Activated gamma-delta T cell treated with anti-CD3 and anti-CD28 coated beads, Interleukin-2, amount 50 U/mL, for 16 hours (primary cell): ENCODE results near the gene SF3B2.
"Not testable (repeated sequence)": the region's sequence is repeated elsewhere in the genome, so short reads cannot be mapped to it uniquely, and the experiment has no call there.

ENCODE experiments used
- DNase-seq: peaks from one replicate; pipeline ENCODE4 v3.0.0-alpha.2; 2020; ENCODE audit warnings: low read depth

The SF3B2 gene

DNA sequence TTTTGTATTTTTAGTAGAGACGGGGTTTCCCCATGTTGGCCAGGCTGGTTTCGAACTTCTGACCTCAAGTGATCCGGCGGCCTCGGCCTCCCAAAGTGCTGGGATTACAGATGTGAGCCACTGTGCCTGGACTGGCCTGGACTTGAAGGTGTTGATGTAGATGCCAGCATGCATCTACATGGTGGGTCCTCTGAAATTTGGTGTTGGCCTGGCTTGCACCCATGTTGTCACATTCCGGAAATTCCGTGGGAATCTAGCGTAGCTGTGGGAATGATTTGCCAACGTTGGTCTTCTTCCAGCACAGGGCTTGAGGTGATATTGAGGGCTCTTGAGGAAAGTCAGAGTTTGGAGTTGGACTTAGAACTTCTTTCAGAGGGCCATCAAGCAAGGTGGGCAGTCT, 24.4 kb downstream of the SF3B2 start:
- DNase-seq, result no peak

DNA sequence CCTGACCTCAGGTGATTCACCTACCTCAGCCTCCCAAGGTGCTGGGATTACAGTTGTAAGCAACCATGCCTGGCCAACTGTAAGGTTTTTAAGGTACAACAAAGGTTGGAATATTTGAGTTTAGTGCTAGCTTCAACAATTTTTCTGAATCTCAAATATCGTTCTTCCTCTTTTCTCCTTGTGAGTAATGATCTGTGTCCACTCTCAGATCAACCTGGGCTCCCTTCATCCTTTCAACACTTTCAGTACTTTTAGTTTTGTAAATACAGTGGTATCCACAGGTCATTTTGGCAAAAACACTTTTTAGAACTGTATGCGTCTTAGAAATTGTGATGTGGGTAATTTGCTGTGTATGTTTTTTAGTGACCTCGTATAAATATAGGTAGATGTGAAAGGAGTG, 25.8 kb downstream of the SF3B2 start:
- no peak for DNase-seq

DNA sequence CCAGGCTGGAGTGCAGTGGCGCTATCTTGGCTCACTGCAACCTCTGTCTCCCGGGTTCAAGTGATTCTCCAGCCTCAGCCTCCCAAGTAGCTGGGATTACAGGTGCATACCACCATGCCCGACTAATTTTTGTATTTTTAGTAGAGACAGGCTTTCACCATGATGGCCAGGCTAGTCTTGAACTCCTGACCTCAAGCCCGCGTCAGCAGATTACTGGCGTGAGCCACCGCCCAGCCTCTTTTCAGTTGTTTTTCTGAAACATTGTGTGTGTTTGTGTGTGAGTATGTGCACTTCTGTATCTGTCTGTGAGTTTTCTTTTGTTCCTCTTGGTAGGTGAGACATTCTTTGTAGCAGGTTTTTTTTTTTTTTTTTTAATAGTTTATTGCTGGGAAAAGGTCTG, 26.8 kb downstream of the SF3B2 start:
- not testable (repeated sequence) for DNase-seq

DNA sequence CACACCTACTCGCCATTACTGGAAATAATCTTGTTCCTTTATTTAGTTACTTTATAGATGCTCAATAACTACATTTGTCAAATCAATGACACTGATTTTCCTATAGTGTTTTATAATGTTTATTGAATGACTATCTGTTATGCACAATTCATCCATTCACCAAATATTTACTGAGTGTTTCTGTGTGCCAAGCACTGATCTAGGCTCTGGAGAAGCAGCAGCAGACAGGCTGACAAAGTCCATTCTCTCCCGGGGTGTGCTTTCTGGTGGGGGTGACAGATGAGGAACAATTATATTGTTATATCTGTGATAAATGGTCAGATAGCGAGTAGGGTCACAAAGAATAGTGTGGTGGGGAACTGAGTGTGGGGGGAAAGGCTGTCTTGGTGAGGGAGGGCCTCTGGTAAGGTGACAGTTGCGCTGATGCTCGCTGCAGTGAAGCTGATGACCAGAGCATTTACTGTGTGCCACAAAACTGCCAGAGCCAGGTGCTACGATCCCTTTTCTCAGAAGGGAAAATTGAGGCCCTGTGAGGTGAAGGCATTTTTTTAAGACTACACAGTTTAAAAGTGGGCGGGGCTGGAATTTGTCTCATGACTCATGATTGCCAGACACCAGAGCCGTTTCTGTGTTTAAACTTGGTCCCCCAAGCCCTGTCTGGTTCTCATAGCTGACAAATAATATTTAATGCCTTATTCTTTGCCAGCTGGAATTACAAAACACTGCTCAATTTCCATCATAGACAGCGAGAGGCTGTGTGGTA, 28.1 kb downstream of the SF3B2 start:
- peak; percentile 55 for DNase-seq

DNA sequence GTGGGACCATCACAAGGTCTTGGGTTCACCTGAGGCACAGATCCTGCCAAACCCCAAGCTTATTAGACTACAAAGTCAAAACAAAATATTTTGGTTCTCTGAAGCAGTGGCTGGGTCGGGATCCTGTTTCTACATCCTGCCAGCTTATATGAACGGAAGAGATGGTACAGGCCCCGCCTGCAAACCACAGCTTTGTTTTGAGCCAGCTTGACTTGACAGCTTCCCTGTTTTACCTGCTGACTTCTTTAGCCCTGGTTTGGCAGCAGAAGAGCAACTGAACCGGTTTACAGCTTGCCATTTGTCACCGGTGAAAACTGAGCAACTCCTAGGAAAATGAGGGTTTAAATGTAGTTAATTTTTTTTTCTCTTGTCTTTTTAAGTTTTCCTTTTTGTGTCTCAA, 29.3 kb downstream of the SF3B2 start:
- DNase-seq, result peak; percentile 49

DNA sequence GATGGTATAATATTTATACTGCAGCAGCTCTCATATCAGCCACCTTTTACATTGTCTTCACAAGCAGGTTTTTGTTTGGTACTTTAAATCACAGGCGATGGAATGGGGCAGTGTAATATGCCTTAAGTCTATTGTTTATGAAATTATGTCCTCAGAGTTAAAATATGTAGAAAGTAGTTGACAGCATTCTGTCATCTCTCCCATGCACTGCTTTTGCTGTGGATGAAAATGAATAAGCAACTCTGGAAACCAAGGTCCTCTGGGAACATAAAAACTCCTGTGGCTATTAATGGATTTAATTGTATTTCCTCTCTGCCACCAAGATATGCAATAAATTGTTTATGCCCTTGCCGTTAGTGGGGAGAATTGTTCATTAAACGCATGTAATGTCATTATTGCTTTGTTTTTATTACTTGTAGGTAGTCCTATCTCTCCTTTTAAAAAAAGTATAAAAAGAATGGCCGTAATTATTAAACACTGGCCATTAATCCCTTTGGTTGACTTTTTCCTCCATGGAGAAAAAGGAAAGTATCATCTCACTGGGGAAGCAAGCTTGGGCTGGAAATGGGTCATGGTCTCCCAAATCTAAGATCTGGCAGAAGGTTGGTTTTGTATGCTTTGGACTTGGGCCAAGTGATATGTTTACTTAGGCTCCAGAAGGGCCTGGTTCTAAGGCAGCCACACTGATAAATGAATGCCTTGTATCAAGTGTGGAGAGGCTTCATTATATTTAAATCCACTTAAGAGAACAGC, 31.0 kb downstream of the SF3B2 start:
- DNase-seq, result no peak

DNA sequence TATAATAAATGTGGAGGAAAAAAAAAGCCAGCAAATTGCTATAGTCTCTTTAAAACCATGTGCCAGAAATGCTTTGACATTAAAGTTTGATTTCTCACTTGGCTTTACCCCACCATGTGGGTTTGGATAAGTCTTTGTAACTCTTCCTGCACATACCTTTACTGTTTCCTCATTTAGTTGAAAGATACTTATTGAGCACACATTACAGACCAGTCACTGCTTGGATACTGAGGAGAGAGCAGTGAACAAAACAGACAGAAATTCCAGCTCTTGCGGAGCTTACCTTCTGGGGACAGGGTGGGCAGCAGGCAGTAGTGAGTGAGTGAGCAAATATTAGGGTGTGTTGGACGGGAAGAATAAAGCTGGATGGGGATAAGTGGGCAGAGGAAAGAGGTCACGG, 31.6 kb downstream of the SF3B2 start:
- no peak for DNase-seq

DNA sequence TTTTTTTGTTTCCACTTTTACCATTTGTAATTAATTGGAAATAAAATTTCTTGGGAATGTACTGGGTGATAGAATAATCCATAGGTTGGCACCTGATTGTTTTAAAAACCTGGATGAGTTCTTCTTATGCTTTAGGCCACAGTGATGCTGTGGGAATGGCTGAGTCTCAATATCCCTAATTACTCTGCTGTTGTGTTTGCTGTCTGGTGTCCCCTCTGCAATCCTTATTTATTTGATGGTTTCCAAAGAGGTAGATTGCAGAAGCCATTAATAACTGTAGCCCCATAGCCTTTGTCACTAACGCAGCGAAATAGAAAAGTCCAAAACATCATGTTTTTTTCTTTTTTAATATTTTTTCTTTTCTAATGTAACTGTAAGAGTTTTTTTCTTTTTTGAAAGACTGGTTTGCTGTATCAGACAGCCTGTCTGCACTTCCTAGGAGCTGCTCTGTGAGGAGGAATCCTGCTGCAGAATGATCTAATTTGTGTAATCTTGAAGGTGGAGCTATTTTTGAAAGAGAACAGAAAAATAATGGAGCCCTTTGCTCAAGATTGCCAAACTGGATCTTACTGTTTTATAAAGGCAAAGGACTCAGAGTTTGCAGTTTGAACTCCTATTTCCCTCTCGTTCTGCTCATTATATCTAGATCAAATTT, 32.8 kb downstream of the SF3B2 start:
- DNase-seq, result no peak

DNA sequence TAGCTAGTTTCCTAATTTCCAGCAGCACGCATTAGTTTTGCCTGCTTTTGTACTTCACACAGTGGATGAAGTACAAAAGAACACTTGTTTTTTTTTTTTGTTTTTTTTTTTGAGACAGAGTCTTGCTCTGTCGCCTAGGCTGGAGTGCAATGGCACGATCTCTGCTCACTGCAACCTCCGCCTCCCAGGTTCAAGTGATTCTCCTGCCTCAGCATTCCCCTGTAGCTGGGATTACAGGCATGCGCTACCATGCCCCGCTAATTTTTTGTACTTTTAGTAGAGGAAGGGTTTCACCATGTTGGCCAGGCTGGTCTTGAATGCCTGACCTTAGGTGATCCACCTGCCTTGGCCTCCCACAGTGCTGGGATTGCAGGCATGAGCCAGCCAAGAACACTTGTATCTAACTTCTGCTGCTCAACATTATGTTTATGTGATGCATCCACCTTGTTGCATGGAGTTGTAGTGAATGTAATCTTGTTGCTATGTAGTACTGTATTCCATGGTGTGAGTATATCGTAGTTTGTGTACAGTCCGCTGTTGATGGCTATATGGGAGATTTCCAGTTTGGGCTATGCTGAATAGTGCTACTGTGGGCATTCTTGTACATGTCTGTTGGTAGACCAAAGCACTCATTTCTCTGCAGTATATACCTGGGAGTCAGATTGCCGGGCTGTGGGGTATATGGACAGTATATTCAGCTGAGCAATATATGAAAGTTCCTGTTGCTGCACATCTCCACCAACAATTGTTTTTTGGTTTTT, 35.2 kb downstream of the SF3B2 start:
- DNase-seq, result no peak

DNA sequence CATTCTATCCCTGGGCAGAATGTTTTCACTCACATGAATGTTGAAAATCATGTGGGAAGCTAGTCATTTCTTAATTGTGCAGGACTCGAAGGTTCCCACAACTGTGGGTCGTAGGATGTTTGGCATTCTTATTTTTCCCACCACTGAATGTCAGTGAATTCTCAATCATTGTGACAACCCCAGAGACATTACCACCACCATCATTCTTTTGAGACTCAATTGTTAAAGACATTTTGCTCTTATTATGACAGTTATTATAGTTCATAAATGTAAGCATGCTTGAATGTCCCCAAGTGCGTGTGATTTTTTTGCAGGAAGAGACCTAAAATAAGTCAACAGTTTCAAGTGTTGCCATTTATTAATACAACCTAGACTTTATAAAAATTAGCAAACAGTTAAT, 36.9 kb downstream of the SF3B2 start:
- no peak for DNase-seq

DNA sequence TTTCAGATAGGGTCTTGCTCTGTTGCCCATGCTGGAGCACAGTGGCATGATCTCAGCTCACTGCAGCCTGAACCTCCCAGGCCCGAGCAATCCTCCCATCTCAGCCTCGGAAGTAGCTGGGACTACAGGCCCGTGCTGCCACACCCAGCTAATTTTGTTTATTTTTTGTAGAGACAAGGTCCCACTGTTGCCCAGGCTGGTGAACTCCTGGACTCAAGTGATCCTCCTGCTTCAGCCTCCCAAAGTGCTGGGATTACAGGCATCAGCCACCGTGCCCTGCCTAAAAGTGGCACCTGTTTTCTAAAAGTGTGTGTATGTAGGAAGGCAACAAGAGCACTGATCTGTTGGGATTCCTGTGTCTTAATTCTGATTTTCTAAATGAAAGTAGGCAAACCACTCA, 38.1 kb downstream of the SF3B2 start:
- no peak for DNase-seq

DNA sequence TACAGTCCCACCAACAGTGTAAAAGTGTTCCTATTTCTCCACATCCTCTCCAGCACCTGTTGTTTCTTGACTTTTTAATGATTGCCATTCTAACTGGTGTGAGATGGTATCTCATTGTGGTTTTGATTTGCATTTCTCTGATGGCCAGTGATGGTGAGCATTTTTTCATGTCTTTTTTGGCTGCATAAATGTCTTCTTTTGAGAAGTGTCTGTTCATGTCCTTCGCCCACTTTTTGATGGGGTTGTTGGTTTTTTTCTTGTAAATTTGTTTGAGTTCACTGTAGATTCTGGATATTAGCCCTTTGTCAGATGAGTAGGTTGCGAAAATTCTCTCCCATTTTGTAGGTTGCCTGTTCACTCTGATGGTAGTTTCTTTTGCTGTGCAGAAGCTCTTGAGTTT, 40.0 kb downstream of the SF3B2 start:
- not testable (repeated sequence) for DNase-seq

DNA sequence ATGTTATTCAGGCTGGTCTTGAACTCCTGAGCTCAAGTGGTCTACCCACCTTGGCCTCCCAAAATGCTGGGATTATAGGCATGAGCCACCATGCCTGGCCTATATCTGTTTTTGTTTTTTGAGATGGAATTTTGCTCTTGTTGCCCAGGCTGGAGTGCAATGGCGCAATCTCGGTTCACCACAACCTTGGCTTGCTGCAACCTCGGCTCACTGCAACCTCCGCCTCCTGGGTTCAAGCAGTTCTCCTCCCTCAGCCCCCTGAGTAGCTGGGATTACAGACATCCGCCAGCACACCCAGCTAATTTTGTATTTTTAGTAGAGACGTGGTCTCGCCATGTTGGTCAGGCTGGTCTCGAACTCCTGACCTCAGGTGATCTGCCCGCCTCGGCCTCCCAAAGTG, 47.6 kb downstream of the SF3B2 start:
- not testable (repeated sequence) for DNase-seq

DNA sequence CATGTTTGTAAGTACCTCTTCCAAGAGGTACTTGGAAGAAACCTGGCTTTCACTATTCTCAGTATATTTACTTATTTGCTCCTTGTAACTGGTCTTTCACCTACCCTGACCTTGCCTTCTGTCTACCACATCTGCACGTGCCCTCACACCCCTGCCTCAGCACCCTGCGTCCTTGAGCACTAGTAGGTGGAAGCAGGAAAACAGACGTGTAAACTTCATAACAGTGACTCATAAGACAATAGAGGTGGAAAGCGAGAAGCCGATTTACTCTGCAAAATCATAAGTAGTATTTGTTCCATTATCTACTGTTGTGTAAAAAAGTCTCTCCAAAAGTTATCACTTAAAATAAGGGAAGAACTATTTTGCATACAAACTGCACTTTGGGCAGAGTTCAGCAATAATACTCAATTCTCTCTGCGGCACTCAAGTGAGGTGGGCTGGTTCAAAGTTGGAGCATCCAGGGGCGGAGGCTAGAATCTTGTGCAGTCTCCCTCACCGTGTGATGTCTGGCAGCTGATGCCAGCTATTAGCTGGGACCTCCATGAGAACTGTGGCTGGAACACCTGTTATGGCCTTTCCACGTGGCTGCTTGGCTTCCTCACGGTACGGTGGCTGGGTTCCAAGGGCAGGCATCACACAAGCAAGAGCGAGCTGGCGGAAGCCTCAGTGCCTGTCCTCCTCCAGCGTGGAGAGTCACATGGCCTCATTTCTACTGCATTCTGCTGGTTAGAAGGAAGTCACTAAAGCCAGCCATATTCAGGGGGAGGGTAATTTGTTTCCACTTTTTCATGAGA, 48.3 kb downstream of the SF3B2 start:
- peak; percentile 38 for DNase-seq

DNA sequence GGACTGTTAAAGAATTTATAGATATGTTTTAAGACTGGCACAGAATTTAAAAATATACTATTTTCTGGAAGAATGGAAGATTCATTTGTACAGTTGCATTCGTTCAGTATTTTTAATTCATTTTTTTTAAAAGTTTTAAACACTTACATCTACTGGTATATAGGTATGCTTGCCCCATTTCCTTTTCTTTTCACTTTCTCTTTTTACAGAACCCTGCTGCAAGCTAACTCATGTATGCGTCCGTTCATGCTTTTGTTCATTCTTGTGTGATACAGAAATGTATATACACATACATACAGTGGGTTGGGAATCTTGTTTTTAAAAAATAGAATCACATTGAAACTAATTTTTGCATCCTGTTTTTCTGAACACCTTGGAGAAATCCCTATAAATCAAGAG, 48.9 kb downstream of the SF3B2 start:
- no peak for DNase-seq

DNA sequence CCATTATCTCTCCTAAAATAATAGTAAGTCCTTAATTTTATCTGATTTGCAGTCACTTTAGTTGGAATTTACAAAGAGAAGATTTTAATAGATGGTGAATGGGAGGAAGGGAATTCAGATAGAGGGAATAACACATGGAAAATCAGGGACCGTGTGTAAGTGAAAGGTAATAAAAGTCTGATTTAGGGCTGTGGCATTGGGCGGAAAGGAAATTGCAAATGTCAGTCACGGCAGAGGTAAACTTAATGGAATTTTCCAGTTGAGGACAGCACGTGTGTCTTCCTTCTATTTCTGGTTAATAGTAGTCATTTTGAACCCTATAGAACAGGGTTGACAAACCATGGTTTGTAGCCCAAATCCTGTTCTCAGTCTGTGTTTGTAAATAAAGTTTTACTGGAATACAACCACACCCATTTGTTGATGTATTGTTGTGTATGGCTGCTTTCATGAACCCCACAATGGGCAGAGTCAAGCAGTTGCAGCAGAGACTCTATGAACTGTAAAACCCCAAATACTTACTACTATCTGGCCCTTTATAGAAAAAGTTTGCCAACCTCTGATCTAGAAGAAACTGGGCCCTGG, 52.0 kb downstream of the SF3B2 start:
- DNase-seq, result no peak

DNA sequence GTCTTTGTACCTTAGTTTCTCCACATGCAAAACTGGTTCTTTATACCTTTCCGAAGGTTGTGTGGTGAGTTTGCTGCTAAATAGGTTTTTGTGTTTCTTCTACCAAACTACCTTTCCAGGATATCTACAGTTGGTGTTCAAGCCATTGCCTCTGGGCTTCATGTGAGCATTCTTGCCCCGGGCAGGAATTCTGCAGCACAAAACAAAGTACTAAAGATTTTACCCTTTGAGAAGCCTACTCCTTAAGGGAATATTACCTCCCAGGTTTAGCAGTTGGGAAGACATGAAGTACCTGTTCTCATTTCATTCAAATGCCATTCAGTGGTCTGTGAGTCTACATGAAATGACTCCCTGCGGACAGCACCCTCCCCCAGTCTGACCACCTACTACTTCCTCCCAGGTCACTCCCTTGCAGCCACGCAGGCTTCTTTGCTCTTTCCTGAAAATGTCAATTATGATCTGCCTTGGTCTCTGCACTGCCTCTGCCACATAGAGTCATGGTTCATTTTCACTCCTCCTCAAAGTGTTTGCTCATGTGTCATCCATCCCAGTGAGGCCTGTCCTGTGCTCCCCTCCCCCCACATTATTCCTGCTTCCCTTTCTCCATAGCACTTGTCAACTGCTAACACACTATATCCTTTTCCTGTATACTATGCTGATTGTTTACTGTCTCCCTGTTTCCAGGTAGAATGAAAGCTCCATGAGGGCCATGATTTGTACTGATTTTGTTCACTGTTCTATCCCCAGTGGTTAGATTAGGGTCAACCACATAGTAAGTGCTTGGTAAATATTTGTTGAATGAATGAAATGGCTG, 54.8 kb downstream of the SF3B2 start:
- DNase-seq, result no peak

DNA sequence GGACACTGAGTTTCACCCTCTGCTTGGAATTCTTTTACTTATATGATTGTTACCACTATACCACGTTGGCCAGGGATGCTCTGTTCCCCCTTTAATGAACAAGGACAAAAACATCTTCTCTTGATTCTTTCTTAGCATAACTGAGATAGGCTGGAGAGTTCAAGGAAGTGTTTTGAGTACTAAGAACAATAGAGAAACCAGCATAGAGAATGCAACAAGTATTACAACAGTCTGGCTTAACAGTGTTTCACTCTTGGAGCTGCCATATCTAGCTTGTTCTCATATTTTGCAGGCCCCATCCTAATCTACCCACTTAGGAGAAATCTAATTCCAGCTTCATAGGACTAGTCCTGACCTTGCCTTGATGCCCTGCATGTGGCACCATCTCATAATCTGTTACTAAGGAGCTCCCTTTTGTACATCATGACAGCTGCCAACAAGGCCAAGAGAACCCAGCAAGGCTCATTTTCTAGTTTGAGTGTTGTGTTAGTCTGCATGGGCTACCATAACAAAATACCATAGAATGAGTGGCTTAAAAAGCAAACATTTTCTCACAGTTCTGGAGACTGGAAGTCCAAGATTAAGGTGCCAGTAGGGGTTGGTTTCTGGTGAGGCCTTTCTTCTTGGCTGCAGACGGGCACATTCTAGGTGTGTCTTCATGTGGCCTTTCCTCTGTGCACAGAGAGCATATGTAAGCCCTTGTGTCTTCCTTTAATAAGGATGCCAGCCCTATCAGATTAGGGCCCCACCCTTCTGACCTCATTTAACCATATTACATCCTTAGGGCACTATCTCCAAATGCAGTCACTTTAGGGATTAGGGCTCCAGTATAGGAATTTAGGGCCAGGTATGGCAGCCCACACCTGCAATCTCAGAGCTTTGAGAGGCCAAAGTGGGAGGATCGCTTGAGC, 55.7 kb downstream of the SF3B2 start:
- DNase-seq, result no peak

DNA sequence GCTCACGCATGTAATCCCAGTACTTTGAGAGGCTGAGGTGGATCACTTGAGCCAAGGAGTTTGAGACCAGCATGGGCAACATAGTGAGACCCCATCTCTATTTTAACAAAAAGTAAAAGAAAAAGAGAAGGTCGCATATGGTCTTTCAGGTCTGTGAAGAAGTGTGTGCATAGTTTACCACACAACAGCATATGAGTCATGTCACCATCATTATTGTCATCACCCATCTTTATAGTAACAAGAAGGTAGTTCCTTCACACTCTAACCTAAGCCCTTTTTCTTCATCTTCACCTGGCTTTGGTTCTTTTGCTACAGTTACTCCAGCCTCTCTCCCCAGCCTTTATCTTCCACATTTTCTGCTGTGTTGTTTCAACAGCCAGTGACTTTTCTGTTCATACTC, 57.1 kb downstream of the SF3B2 start:
- DNase-seq, result no peak
